Activated CD8-positive, alpha-beta memory T cell treated with anti-CD3 and anti-CD28 coated beads for 24 hours (primary cell): ENCODE data around the gene MCM9.

Experiments used
- DNase-seq: peaks from one replicate; pipeline ENCODE4 v3.0.0-alpha.2; 2020

Gene MCM9

DNA sequence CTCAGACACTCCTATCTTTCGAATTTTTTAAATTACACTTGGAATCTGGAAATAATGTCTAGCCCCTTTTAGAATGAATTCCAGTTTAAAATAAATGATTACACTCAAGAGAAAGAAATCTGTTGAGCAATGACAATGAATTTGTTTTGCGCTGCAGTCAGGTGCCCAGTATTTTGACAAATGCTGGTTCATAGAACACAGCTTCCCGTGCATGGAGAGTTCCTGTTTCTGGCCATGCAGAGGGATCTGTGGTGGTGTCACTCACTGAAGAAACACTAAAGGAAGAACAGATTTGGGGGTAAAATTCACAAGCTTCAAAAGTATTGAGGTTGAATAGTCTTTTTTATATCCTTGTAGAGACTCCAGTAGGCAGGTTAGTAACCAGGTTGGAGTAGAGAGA is 170.2 kb downstream of the MCM9 start:
- no peak for DNase-seq
